ENCODE results near the gene RNF220.

- TF ChIP-seq CTCF (IDR thresholded peaks at IDR 0.05) (no peak), TAF1 (IDR thresholded peaks at IDR 0.05; ENCODE audit: borderline replicate concordance, low read depth, low read length) (no peak), ZBTB33 (IDR thresholded peaks at IDR 0.05; ENCODE audit: borderline replicate concordance, low read depth) (no peak), MAX (IDR thresholded peaks at IDR 0.05; ENCODE audit: low read depth) (no peak), RXRA (IDR thresholded peaks at IDR 0.05; ENCODE audit: borderline replicate concordance, low read depth) (no peak), RCOR1 (IDR thresholded peaks at IDR 0.05; ENCODE audit: low read length) (no peak), RAD21 (IDR thresholded peaks at IDR 0.05; ENCODE audit: low read length) (no peak), MXI1 (IDR thresholded peaks at IDR 0.05; ENCODE audit: low read depth, low read length) (no peak), EP300 (IDR thresholded peaks at IDR 0.05; ENCODE audit: borderline replicate concordance in 1 of 2, low read depth in 1 of 2, low read length in 1 of 2) (no peak), EZH2phosphoT487 (IDR thresholded peaks at IDR 0.05; ENCODE audit: borderline replicate concordance, low read depth) (no peak)
Measured at GRCh38 chr1:44472620-44473525, 67.8 kb downstream of the RNF220 start.

All from SK-N-SH (cell line).